HUES6 (cell line): Measurements from ENCODE around the gene LURAP1L.
"Not testable (repeated sequence)": the region's sequence is repeated elsewhere in the genome, so short reads cannot be mapped to it uniquely, and the experiment has no call there.

Experiments used
- H3K27ac ChIP-seq: 2 replicates; pipeline ENCODE4 v1.7.0; 2013; ENCODE audit warnings: low read depth, mild to moderate bottlenecking, low read length, inconsistent platforms
- H3K27me3 ChIP-seq: 2 replicates; pipeline ENCODE4 v1.6.1; 2013; ENCODE audit warnings: low read length; ENCODE audit not compliant: control insufficient read depth, insufficient read depth
- H3K36me3 ChIP-seq: 2 replicates; pipeline ENCODE4 v1.6.1; 2013; ENCODE audit warnings: low read length; ENCODE audit not compliant: control insufficient read depth, insufficient read depth
- H3K4me1 ChIP-seq: 2 replicates; pipeline ENCODE4 v1.6.1; 2013; ENCODE audit warnings: low read length; ENCODE audit not compliant: control insufficient read depth, insufficient read depth
- H3K4me3 ChIP-seq: 2 replicates; pipeline ENCODE4 v1.5.1; 2013; ENCODE audit warnings: low read depth, low read length
- H3K9ac ChIP-seq: one replicate; pipeline ENCODE4 v1.6.1; 2013; ENCODE audit warnings: mild to moderate bottlenecking, low read length
- H3K9me3 ChIP-seq: 2 replicates; pipeline ENCODE4 v1.6.1; 2013; ENCODE audit warnings: low read depth, low read length; ENCODE audit not compliant: control insufficient read depth, insufficient read depth

LURAP1L gene

GRCh38 chr9:12860998-12861397 is 86.2 kb downstream of the LURAP1L start:
- Histone ChIP-seq H3K36me3 (no peaks in the 10 kb centered on the region), H3K9me3 (no peaks in the 10 kb centered on the region), H3K4me1 (peaks cover 11% of the 10 kb centered on the region; the same call in 1 of the 2 replicates), H3K27me3 (no peaks in the 10 kb centered on the region), H3K4me3 (no peak overlapping the region), H3K9ac (no peak overlapping the region), H3K27ac (no peak overlapping the region)

GRCh38 chr9:12862611-12863410 is 88.0 kb downstream of the LURAP1L start:
- Histone ChIP-seq H3K4me3 (no peak overlapping the region), H3K9ac (no peak overlapping the region), H3K27ac (no peak overlapping the region), H3K9me3 (no peaks in the 10 kb centered on the region), H3K27me3 (no peaks in the 10 kb centered on the region), H3K36me3 (no peaks in the 10 kb centered on the region), H3K4me1 (no peaks in the 10 kb centered on the region)

GRCh38 chr9:12863618-12864017 is 88.8 kb downstream of the LURAP1L start:
- no peak overlapping the region for H3K9ac ChIP-seq
- H3K4me1 ChIP-seq, result no peaks in the 10 kb centered on the region
- H3K4me3 ChIP-seq, result no peak overlapping the region
- H3K27ac ChIP-seq, result no peak overlapping the region
- H3K27me3 ChIP-seq, result no peaks in the 10 kb centered on the region
- H3K36me3 ChIP-seq, result no peaks in the 10 kb centered on the region
- H3K9me3 ChIP-seq, result no peaks in the 10 kb centered on the region

- not testable (repeated sequence) for H3K4me1 ChIP-seq, H3K36me3 ChIP-seq
Measured at GRCh38 chr9:12865380-12865779, 90.6 kb downstream of the LURAP1L start.

More at GRCh38 chr9:12865380-12865779, 90.6 kb downstream of the LURAP1L start:
- not testable (repeated sequence) for H3K9me3 ChIP-seq, H3K27ac ChIP-seq, H3K27me3 ChIP-seq, H3K9ac ChIP-seq, H3K4me3 ChIP-seq
